HepG2 (cell line): ENCODE measurements around the gene ARAP3. TPM values are rescaled to one million over a fixed set of nuclear protein-coding genes. Genes with fewer than 3 reads are reported as not detected.

ENCODE experiments used
- ATAC-seq: fragments of 200-7000 bp; cut with Tn5 transposase; 3 replicates; pipeline ENCODE4 v1.9.1; 2020; ENCODE audit warnings: mild to moderate bottlenecking, moderate library complexity
- BruUV-seq: library from RNA; stranded (reverse); fragments of 400-500 nt; replicated peaks from 2 replicates; lab custom pipeline; 2021; lab: Mats Ljungman, UMichigan
- CTCF ChIA-PET: fragments of 300-600 bp; formaldehyde crosslinking; extraction: SDS; loops from one replicate; lab custom pipeline; 2021; ENCODE audit warnings: low total read pairs, inconsistent platforms, low intra/inter-chr PET ratio; lab: Yijun Ruan, JAX
- POLR2A ChIA-PET: fragments of 350-600 bp; sonication (Branson Sonifier 250); formaldehyde crosslinking; loops from one replicate; lab custom pipeline; 2020; ENCODE audit warnings: antibody characterized with exemption, inconsistent platforms; lab: Yijun Ruan, JAX
- DNase-seq: peaks from one replicate; pipeline ENCODE4 v3.0.0-alpha.2; 2015; ENCODE audit warnings: low spot score
- FAIRE-seq: peaks from 3 replicates; lab custom pipeline; 2011; peaks lifted over from hg19 to GRCh38; lab: Jason Lieb, UNC
- H2AFZ ChIP-seq: one replicate; pipeline ENCODE4 v1.6.1; 2011; ENCODE audit warnings: low read length, inconsistent platforms
- H3K27ac ChIP-seq: fragments of 300-600 bp; 3 replicates; pipeline ENCODE4 v1.8.0; 2011; ENCODE audit warnings: mixed run types, mild to moderate bottlenecking, mixed read lengths, low read length, inconsistent platforms; ENCODE audit not compliant: insufficient read depth; ENCODE audit errors: extremely low read length
- H3K27me3 ChIP-seq, 2 experiments: fragments of 200-600 bp in 1 of 2; 2 replicates in 1 of 2; 3 replicates in 1 of 2; pipeline versions ENCODE4 v1.6.0 to v1.8.0; 2011; ENCODE audit warnings: low read length in 2 of 2, mild to moderate bottlenecking in 2 of 2, moderate library complexity in 2 of 2, inconsistent platforms in 1 of 2; ENCODE audit not compliant: insufficient read depth in 2 of 2, control insufficient read depth in 1 of 2
- H3K36me3 ChIP-seq, 2 experiments: fragments of 200-600 bp in 1 of 2; replicated peaks in 1 of 2; 2 replicates in 1 of 2; 3 replicates in 1 of 2; pipeline versions ENCODE4 v1.5.1 to v1.8.0; 2011; ENCODE audit warnings: low read length in 2 of 2, inconsistent platforms in 1 of 2; ENCODE audit not compliant: insufficient read depth in 2 of 2, control insufficient read depth in 1 of 2
- H3K4me1 ChIP-seq: 2 replicates; pipeline ENCODE4 v1.5.1; 2012; ENCODE audit warnings: low read length, inconsistent platforms; ENCODE audit not compliant: insufficient read depth
- H3K4me2 ChIP-seq: 2 replicates; pipeline ENCODE4 v1.6.0; 2011; ENCODE audit warnings: low read depth, low read length, inconsistent platforms
- H3K4me3 ChIP-seq, 3 experiments: fragments of 200-600 bp in 1 of 3; sonication (generic), shearing (Covaris generic) in 1 of 3; replicated peaks in 1 of 3; 2 replicates each; pipeline ENCODE4 v1.5.1; 2011 to 2016; ENCODE audit warnings: low read length in 3 of 3, inconsistent platforms in 2 of 3, low read depth in 2 of 3, mild to moderate bottlenecking in 2 of 3, control low read depth in 1 of 3, mixed read lengths in 1 of 3; ENCODE audit not compliant: insufficient read depth in 1 of 3
- H3K79me2 ChIP-seq: one replicate; pipeline ENCODE4 v1.6.1; 2011; ENCODE audit warnings: low read length, inconsistent platforms; ENCODE audit not compliant: insufficient read depth
- H3K9ac ChIP-seq: 2 replicates; pipeline ENCODE4 v1.6.0; 2011; ENCODE audit warnings: mild to moderate bottlenecking, low read depth, low read length, inconsistent platforms; ENCODE audit not compliant: insufficient read depth
- H3K9me3 ChIP-seq: 2 replicates; pipeline ENCODE4 v1.5.1; 2012; ENCODE audit warnings: mild to moderate bottlenecking, low read length
- H4K20me1 ChIP-seq: 2 replicates; pipeline ENCODE4 v1.6.0; 2011; ENCODE audit warnings: inconsistent platforms, mild to moderate bottlenecking, low read length, moderate library complexity; ENCODE audit not compliant: insufficient read depth
- DDIT3 ChIP-seq: sonication (generic); formaldehyde crosslinking; IDR thresholded peaks from 2 replicates; pipeline ENCODE4 v1.4.0; 2020; ENCODE audit warnings: mild to moderate bottlenecking, missing genetic modification reagents
- MAFG ChIP-seq: sonication (generic); formaldehyde crosslinking; IDR thresholded peaks from 2 replicates; pipeline ENCODE4 v1.5.1; 2020; ENCODE audit warnings: mild to moderate bottlenecking, missing genetic modification reagents
- NCOR1 ChIP-seq: fragments of 200-600 bp; sonication (generic); IDR thresholded peaks from 2 replicates; pipeline ENCODE4 v1.7.0; 2017; ENCODE audit warnings: antibody characterized with exemption, low read length, borderline replicate concordance
- NFAT5 ChIP-seq: sonication (generic); formaldehyde crosslinking; IDR thresholded peaks from 2 replicates; pipeline ENCODE4 v1.4.0; 2020; ENCODE audit warnings: missing genetic modification reagents
- PATZ1 ChIP-seq: sonication (generic); formaldehyde crosslinking; IDR thresholded peaks from 2 replicates; pipeline ENCODE4 v1.4.0; 2020; ENCODE audit warnings: missing genetic modification reagents
- SAFB2 ChIP-seq: sonication (generic); formaldehyde crosslinking; IDR thresholded peaks from 2 replicates; pipeline ENCODE4 v1.5.1; 2020; ENCODE audit warnings: missing genetic modification reagents, low read depth, mild to moderate bottlenecking, borderline replicate concordance
- SIX1 ChIP-seq: sonication (generic); formaldehyde crosslinking; IDR thresholded peaks from 2 replicates; pipeline ENCODE4 v1.4.0; 2020; ENCODE audit warnings: missing genetic modification reagents, borderline replicate concordance
- SMYD3 ChIP-seq: sonication (generic); formaldehyde crosslinking; IDR thresholded peaks from 2 replicates; pipeline ENCODE4 v1.8.1; 2023; ENCODE audit warnings: mild to moderate bottlenecking, missing genetic modification reagents
- SYNCRIP ChIP-seq: fragments of 200-400 bp; formaldehyde crosslinking; IDR thresholded peaks from 2 replicates; pipeline ENCODE4 v1.6.1; 2018; ENCODE audit warnings: mild to moderate bottlenecking, low read depth, low read length; ENCODE audit not compliant: insufficient read depth
- ZFYVE20 ChIP-seq: sonication (generic); formaldehyde crosslinking; IDR thresholded peaks from 2 replicates; pipeline ENCODE4 v1.8.0; 2023; ENCODE audit warnings: low read depth, mild to moderate bottlenecking, moderate library complexity, missing genetic modification reagents, borderline replicate concordance
- ZIK1 ChIP-seq: sonication (generic); formaldehyde crosslinking; IDR thresholded peaks from 2 replicates; pipeline ENCODE4 v1.5.0; 2020; ENCODE audit warnings: mild to moderate bottlenecking, low read depth, missing genetic modification reagents, borderline replicate concordance
- ZNF136 ChIP-seq: sonication (generic); formaldehyde crosslinking; IDR thresholded peaks from 2 replicates; pipeline ENCODE4 v1.8.1; 2022; ENCODE audit warnings: low read depth, mild to moderate bottlenecking, moderate library complexity, missing genetic modification reagents
- ZNF292 ChIP-seq: sonication (generic); formaldehyde crosslinking; IDR thresholded peaks from 2 replicates; pipeline ENCODE4 v1.8.1; 2022; ENCODE audit warnings: mild to moderate bottlenecking, low read depth, missing genetic modification reagents, borderline replicate concordance
- ZNF326 ChIP-seq: sonication (generic); formaldehyde crosslinking; IDR thresholded peaks from 2 replicates; pipeline ENCODE4 v1.4.0; 2020; ENCODE audit warnings: missing genetic modification reagents, borderline replicate concordance
- ZNF569 ChIP-seq: sonication (generic); formaldehyde crosslinking; IDR thresholded peaks from 2 replicates; pipeline ENCODE4 v1.5.0; 2020; ENCODE audit warnings: mild to moderate bottlenecking, missing genetic modification reagents, moderate library complexity, borderline replicate concordance
- ZNF644 ChIP-seq: IDR thresholded peaks from 2 replicates; pipeline ENCODE4 v1.6.1; 2016; ENCODE audit warnings: low read depth
- WGBS: methylation state at CpG from one replicate; pipeline ENCODE4 v1.1.6; 2017; ENCODE audit warnings: low lambda C conversion rate; 5-methylcytosine and 5-hydroxymethylcytosine counted together
- in situ Hi-C: cut with HindIII; loops from 2 replicates; pipeline ENCODE4 v1.10.0; 2017; ENCODE audit warnings: low pct_unique_long_range_greater_than_20kb; ENCODE audit not compliant: extremely low pct_ligation_motif_present
- intact Hi-C: fragments of 100-400 bp; cut with micrococcal nuclease; formaldehyde crosslinking; loops from one replicate; pipeline ENCODE4 v1.10.0; 2022; ENCODE audit not compliant: unreplicated experiment
- polyA plus RNA-seq, 8 experiments: library from polyadenylated mRNA; depleted of rRNA in 3 of 8; stranded (reverse) in 7 of 8; unstranded in 1 of 8; fragments of >200 nt; fragmentation: Illumina TruSeq in 4 of 8; extraction: Trizol in 4 of 8; gene quantifications; 2 replicates each; pipeline versions ENCODE4 v1.2.1 to v1.2.3, GENCODE V29; 2011 to 2016; ENCODE audit warnings: low read depth in 4 of 8, missing spikeins in 1 of 8, mixed read lengths in 1 of 8; ENCODE audit not compliant: insufficient read depth in 1 of 8
- total RNA-seq, 5 experiments: library from RNA; depleted of rRNA; stranded (reverse); fragments of >200 nt; fragmentation: Illumina TruSeq; extraction: Trizol; gene quantifications; 2 replicates each; pipeline ENCODE4 v1.2.3, GENCODE V29; 2016; ENCODE audit warnings: low read depth in 1 of 5

The ARAP3 gene
- total and polyA plus RNA-seq, 2 of the 13 experiments (the other 11 are each of a cell fraction or from before 2014, with no cell fraction given) = 0.25 TPM; not detected in 1

GRCh38 chr5:141609044-141609443 is 73.0 kb downstream of the ARAP3 start:
- H3K27ac ChIP-seq = peak overlapping the region; percentile 78
- no peak for TF ChIP-seq ZNF569 (CRISPR knock-in tag)
- no peak for TF ChIP-seq MAFG (CRISPR knock-in tag)
- TF ChIP-seq DDIT3 (CRISPR knock-in tag) = no peak
- peak; percentile 20; the same call in 1 of the 2 replicates for TF ChIP-seq SMYD3 (CRISPR knock-in tag)
- TF ChIP-seq SIX1 (CRISPR knock-in tag) = no peak
- TF ChIP-seq ZNF292 = no peak
- no peak for TF ChIP-seq ZNF136 (CRISPR knock-in tag)
- no peak for TF ChIP-seq NFAT5 (CRISPR knock-in tag)
- no peak for TF ChIP-seq ZNF644 (CRISPR knock-in tag)
- TF ChIP-seq ZIK1 (CRISPR knock-in tag) = no peak
- TF ChIP-seq ZFYVE20 (CRISPR knock-in tag) = no peak
- no peak for TF ChIP-seq ZNF326 (CRISPR knock-in tag)
- TF ChIP-seq SYNCRIP = no peak
- no peak for TF ChIP-seq SAFB2 (CRISPR knock-in tag)
- 0 out of 2 replicates have a peak, but pooled peaks have one; percentile 10 for TF ChIP-seq NCOR1
- no peak for TF ChIP-seq PATZ1

More at GRCh38 chr5:141609044-141609443, 73.0 kb downstream of the ARAP3 start:
- 10% methylated on average over 3 of the region's 3 CpGs for WGBS
- Histone ChIP-seq H3K9me3 (no peaks in the 10 kb centered on the region), H3K4me2 (peak overlapping the region; percentile 81), H3K4me3 (peak overlapping the region; percentile 24 to 49 (median 43); a peak in 5 of 6 replicates), H3K36me3 (no peaks in the 10 kb centered on the region), H3K9ac (peak overlapping the region; percentile 51), H3K27me3 (no peaks in the 10 kb centered on the region), H3K4me1 (peaks cover 91% of the 10 kb centered on the region), H2AFZ (no peak overlapping the region), H4K20me1 (no peaks in the 10 kb centered on the region; the same call in 1 of the 2 replicates), H3K79me2 (peaks cover 91% of the 10 kb centered on the region)
- CTCF ChIA-PET = interaction anchor here (0.9 kb wide), 1 partner anchor 17 kb away, joined by 4 read pairs; no protein-coding TSS in a partner anchor
- peak; percentile 23; the same call in 2 of the 3 replicates for ATAC-seq
- in situ Hi-C loops (no loop called here), intact Hi-C loops (no loop called here)
- no TSS peak for BruUV-seq
- FAIRE-seq = no peak
- POLR2A ChIA-PET = interaction anchor here (0.8 to 3.9 kb wide), 5 partner anchors 8 to 28 kb away, joined by 3 to 14 read pairs (median 5); partner anchors contain the start of genes DIAPH1, HDAC3 and RELL2
- no peak for DNase-seq
